PFSK-1 (cell line): ENCODE measurements around the gene NRARP.

Source experiments
- POLR2AphosphoS5 ChIP-seq: IDR thresholded peaks from 2 replicates; pipeline ENCODE4 v1.6.1; 2012; ENCODE audit warnings: low read depth, mild to moderate bottlenecking, control low read depth, low read length, moderate library complexity
- SIN3A ChIP-seq: IDR thresholded peaks from 2 replicates; pipeline ENCODE4 v1.6.1; 2012; ENCODE audit warnings: mild to moderate bottlenecking, low read length, moderate library complexity, borderline replicate concordance; ENCODE audit not compliant: insufficient read depth
- TAF1 ChIP-seq: IDR thresholded peaks from 2 replicates; pipeline ENCODE4 v1.6.1; 2012; ENCODE audit warnings: low read length, control low read depth, borderline replicate concordance; ENCODE audit not compliant: insufficient read depth

GRCh38 chr9:137319739-137320551, 17.9 kb upstream of the NRARP start:
- TF ChIP-seq SIN3A (no peak), TAF1 (no peak), POLR2AphosphoS5 (no peak)
